Measurements from ENCODE around the gene RETNLB.

Gene RETNLB

DNA sequence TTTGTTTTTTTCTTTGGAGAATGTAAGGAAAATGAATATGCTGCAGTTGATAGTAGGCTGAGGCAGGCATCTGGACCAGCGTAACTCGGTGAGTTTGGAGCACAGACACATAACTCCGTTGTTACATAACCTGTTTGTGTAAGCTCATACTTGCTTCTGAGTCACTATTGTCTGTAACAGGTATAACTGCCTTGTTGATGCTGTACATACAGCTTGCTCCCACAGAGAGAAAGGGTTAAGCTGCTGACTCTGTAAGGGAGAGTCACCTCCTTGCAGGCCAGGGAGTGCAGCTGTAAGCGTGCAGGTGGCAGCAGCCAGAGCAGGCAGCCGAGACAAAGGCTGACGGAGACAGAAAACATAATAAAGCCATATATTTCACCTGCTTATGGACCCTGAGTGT is 20.4 kb downstream of the RETNLB start:
- Histone ChIP-seq H3K9me3 (no peaks in the 10 kb centered on the region), H3K27me3 (peaks cover 9% of the 10 kb centered on the region), H3K36me3 (no peaks in the 10 kb centered on the region), H3K4me3 (ENCODE audit: low read depth, low read length) (no peak overlapping the region), H3K4me1 (no peaks in the 10 kb centered on the region)
- no peak for DNase-seq
- TF ChIP-seq, protein P1, sequence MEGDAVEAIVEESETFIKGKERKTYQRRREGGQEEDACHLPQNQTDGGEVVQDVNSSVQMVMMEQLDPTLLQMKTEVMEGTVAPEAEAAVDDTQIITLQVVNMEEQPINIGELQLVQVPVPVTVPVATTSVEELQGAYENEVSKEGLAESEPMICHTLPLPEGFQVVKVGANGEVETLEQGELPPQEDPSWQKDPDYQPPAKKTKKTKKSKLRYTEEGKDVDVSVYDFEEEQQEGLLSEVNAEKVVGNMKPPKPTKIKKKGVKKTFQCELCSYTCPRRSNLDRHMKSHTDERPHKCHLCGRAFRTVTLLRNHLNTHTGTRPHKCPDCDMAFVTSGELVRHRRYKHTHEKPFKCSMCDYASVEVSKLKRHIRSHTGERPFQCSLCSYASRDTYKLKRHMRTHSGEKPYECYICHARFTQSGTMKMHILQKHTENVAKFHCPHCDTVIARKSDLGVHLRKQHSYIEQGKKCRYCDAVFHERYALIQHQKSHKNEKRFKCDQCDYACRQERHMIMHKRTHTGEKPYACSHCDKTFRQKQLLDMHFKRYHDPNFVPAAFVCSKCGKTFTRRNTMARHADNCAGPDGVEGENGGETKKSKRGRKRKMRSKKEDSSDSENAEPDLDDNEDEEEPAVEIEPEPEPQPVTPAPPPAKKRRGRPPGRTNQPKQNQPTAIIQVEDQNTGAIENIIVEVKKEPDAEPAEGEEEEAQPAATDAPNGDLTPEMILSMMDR (IDR thresholded peaks at IDR 0.05; ENCODE audit: low read depth, low read length): no peak

DNA sequence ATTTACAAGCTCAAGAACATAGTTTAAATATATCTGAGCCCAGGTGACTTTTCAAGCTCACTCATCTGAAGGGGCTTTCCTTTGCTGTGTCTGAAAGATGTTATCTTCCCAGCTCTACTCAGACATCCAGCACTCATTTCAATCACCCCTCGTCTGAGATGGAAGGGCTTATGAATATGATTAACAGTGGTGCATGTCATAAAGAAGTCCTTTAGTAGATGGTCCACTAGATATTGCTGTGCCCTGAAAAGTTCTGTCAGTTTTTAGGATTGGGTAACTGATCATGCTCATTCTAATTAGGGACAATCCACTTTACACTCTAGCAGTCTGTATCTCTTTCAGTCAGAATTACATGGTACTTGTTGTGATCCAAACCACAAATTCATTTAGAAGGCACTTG is 28.3 kb downstream of the RETNLB start:
- TF ChIP-seq, protein P1 (IDR thresholded peaks at IDR 0.05; ENCODE audit: low read depth, low read length): no peak
- DNase-seq: no peak

DNA sequence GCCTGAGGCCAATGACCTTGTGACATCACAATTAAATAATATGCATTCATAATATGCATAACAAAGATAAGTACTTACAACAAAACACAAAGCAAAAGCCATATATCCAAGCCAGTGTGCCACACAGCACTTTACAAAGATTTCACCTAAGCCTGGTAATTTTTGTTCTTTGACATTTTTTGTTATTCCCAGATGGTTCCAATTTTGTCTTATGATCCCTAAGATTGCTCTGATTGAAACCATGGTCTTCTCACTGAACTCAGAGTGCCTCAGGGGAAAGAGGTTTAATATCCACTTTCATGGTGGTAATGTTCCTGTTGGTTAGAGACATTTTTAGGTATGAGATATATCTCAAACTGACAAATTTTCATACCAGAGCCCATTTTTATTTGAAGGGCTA is 29.1 kb downstream of the RETNLB start:
- Histone ChIP-seq H3K4me1 (no peaks in the 10 kb centered on the region), H3K4me3 (ENCODE audit: low read depth, low read length) (no peak overlapping the region), H3K36me3 (no peaks in the 10 kb centered on the region), H3K27me3 (peaks cover 17% of the 10 kb centered on the region), H3K9me3 (no peaks in the 10 kb centered on the region)
- TF ChIP-seq, protein P1 (IDR thresholded peaks at IDR 0.05; ENCODE audit: low read depth, low read length): no peak
- DNase-seq: no peak

More for the DNA sequence above, 28.3 kb downstream of the RETNLB start:
- Histone ChIP-seq H3K4me1 (no peaks in the 10 kb centered on the region), H3K9me3 (no peaks in the 10 kb centered on the region), H3K4me3 (ENCODE audit: low read depth, low read length) (no peak overlapping the region), H3K36me3 (no peaks in the 10 kb centered on the region), H3K27me3 (peaks cover 17% of the 10 kb centered on the region)

DNA sequence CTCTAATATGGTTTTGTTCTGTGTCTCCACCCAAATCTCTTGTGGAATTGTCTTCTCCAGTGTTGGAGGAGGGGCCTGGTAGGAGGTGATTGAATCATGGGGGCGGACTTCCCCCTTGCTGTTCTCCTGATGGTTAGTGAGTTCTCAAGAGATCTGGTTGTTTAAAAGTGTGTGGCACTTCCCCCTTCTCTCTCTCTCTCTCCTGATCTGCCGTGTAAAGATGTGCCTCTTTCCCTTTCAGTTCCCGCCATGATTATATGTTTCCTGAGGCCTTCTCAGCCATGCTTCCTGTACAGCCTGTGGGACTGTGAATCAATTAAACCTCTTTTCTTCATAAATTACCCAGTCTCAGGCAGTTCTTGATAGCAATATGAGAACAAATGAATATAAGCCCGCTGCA is 33.1 kb downstream of the RETNLB start:
- no peak for DNase-seq
- Histone ChIP-seq H3K36me3 (no peaks in the 10 kb centered on the region), H3K9me3 (no peaks in the 10 kb centered on the region), H3K27me3 (no peaks in the 10 kb centered on the region), H3K4me1 (no peaks in the 10 kb centered on the region), H3K4me3 (ENCODE audit: low read depth, low read length) (no peak overlapping the region)
- TF ChIP-seq, protein P1 (IDR thresholded peaks at IDR 0.05; ENCODE audit: low read depth, low read length): no peak

DNA sequence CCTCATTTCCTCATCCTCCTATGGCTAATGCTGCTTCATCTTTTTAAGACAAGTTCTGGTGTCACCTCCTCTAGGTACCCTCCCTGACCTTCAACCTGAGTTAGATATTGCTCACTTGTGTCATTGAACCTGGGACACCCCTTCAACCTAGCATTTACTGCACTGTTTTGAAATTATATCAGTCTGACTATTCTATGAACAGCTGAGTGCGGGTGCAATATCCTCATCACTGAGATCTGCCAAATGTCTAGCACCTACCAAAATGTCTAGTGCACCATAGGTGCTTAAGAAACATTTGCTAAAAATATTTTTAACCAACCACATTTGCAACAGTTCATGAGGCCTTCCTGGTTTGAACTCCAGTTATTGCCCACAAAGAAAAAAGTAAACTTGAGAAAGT is 34.5 kb downstream of the RETNLB start:
- no peaks in the 10 kb centered on the region for H3K27me3 ChIP-seq
- H3K9me3 ChIP-seq: no peaks in the 10 kb centered on the region
- H3K36me3 ChIP-seq: no peaks in the 10 kb centered on the region
- H3K4me1 ChIP-seq: no peaks in the 10 kb centered on the region
- TF ChIP-seq, protein P1 (IDR thresholded peaks at IDR 0.05; ENCODE audit: low read depth, low read length): no peak
- DNase-seq: no peak
- H3K4me3 ChIP-seq (ENCODE audit: low read depth, low read length): no peak overlapping the region

DNA sequence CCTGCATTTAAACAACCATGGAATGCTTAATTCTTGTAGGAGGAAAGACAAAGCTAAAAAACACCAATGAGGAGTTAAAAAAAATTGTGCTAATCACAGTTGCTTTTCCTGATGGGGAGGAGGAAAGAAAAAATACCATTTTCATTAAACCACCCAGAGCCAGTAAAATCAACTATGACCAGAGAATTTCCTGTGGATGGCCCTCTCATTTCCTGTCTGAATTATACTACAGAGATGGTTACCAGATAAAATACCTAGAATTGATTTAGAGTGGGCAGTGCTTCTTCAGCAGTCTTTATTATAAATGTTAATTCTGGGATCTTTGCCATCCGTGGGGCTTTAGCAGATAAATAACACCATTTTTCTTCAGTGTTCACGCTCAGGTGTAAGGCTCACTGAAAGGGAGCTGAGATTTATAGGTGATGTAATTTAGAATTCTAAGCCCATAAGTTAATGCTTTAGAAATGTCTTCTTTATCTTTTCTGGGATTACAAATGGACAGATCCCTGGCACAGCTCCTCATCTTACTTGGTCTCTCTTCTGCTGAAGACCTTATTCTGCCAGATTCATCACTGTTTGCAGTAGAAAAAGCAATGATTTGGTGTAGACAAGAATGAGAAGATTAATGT is 37.9 kb downstream of the RETNLB start:
- Histone ChIP-seq H3K9me3 (no peaks in the 10 kb centered on the region), H3K27me3 (no peaks in the 10 kb centered on the region; the same call in 1 of the 2 replicates), H3K4me3 (ENCODE audit: low read depth, low read length) (no peak overlapping the region), H3K36me3 (no peaks in the 10 kb centered on the region), H3K4me1 (no peaks in the 10 kb centered on the region)
- TF ChIP-seq, protein P1 (IDR thresholded peaks at IDR 0.05; ENCODE audit: low read depth, low read length): no peak
- no peak for DNase-seq
